ENCODE results near the gene PLPP1.
A peak's percentile ranks its signal among the peaks of the same experiment; 100 is the strongest.
"Not testable (repeated sequence)": the region's sequence is repeated elsewhere in the genome, so short reads cannot be mapped to it uniquely, and the experiment has no call there.

Gene PLPP1

DNA sequence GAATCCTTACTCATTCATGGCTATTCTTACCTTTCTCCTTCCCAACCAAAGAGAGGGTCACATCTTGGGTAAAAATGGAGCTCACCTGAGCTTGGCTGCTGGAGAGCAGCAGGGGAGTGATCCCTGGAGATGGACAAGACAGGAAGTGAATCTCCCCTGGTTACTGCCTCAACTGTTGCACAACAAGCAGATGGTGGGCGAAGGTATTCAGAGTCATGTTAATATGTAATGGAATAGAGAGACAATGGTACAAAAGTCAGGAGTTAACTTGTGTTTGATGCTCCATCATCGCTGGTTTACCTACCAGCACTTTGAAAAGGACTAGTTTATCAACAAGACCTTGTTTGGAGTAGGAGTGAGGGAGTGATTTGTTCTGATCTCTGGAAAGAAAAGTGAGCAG is 13.0 kb upstream of the PLPP1 start:
- no peaks in the 10 kb centered on the region for H3K9me3 ChIP-seq (ENCODE audit: control insufficient read depth, insufficient read depth, low read length)
- no peak overlapping the region for H3K27ac ChIP-seq (ENCODE audit: low read length)
- DNase-seq (ENCODE audit: low read depth, low spot score) = no peak
- no peaks in the 10 kb centered on the region for H3K36me3 ChIP-seq (ENCODE audit: control insufficient read depth, insufficient read depth, low read length)
- H3K27me3 ChIP-seq (ENCODE audit: control insufficient read depth, insufficient read depth, low read length) = peaks cover 2% of the 10 kb centered on the region; the same call in 1 of the 2 replicates
- no CpG with 5 or more reads among the region's 2 CpGs for WGBS (ENCODE audit: insufficient coverage, insufficient read length)
- no peak overlapping the region for H3K4me3 ChIP-seq (ENCODE audit: low read length)
- no peaks in the 10 kb centered on the region for H3K4me1 ChIP-seq (ENCODE audit: control insufficient read depth, insufficient read depth, low read length)

DNA sequence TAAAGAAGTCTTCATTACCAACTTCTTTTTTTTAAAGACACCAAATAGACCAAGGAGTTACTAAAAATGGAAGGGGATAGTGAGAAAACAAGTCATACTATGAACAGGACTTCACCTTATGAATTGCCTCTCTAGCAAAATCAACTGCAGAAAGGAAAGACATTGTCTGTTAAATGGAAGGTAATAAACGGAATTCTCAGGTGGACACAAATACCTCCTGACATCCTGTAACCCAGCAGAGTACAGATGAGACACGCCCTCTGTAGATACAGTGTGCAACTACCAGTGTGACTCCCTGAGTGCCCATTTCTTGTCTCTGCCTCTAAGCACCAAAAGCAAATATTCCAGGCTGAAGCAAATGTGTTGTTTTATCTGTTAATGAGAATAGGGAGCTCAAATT is 12.2 kb upstream of the PLPP1 start:
- no peak overlapping the region for H3K27ac ChIP-seq (ENCODE audit: low read length)
- H3K4me3 ChIP-seq (ENCODE audit: low read length) = no peak overlapping the region
- H3K9me3 ChIP-seq (ENCODE audit: control insufficient read depth, insufficient read depth, low read length) = no peaks in the 10 kb centered on the region
- H3K4me1 ChIP-seq (ENCODE audit: control insufficient read depth, insufficient read depth, low read length) = no peaks in the 10 kb centered on the region
- no peak for DNase-seq (ENCODE audit: low read depth, low spot score)
- H3K27me3 ChIP-seq (ENCODE audit: control insufficient read depth, insufficient read depth, low read length) = peaks cover 2% of the 10 kb centered on the region; the same call in 1 of the 2 replicates
- WGBS (ENCODE audit: insufficient coverage, insufficient read length) = no CpG with 5 or more reads among the region's 2 CpGs
- no peaks in the 10 kb centered on the region for H3K36me3 ChIP-seq (ENCODE audit: control insufficient read depth, insufficient read depth, low read length)

DNA sequence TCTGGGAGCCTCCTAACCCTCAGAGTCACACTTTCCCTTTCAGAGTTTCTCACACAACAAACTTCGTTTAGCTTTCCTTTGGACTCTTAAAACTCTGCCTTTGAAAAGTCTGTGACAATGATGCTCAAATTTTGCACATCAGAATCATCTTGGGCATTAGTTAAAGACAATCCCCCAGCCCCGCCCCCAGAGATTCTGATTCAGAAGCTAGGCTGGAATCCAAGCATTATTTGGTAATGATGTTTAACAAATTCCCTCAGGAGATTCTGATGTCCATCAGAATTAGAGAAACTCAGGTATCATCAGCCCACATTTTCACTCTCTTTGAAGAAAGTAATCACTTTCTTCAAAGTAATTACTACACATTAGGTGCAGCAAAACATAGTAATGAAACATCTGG is 9.6 kb upstream of the PLPP1 start:
- Histone ChIP-seq H3K9me3 (ENCODE audit: control insufficient read depth, insufficient read depth, low read length) (no peaks in the 10 kb centered on the region), H3K36me3 (ENCODE audit: control insufficient read depth, insufficient read depth, low read length) (no peaks in the 10 kb centered on the region), H3K4me1 (ENCODE audit: control insufficient read depth, insufficient read depth, low read length) (0 out of 2 replicates have a peak, but pooled peaks cover 1% of the 10 kb centered on the region), H3K27me3 (ENCODE audit: control insufficient read depth, insufficient read depth, low read length) (peaks cover 2% of the 10 kb centered on the region; the same call in 1 of the 2 replicates), H3K4me3 (ENCODE audit: low read length) (no peak overlapping the region), H3K27ac (ENCODE audit: low read length) (no peak overlapping the region)
- no CpG with 5 or more reads among the region's 2 CpGs for WGBS (ENCODE audit: insufficient coverage, insufficient read length)
- no peak for DNase-seq (ENCODE audit: low read depth, low spot score)

DNA sequence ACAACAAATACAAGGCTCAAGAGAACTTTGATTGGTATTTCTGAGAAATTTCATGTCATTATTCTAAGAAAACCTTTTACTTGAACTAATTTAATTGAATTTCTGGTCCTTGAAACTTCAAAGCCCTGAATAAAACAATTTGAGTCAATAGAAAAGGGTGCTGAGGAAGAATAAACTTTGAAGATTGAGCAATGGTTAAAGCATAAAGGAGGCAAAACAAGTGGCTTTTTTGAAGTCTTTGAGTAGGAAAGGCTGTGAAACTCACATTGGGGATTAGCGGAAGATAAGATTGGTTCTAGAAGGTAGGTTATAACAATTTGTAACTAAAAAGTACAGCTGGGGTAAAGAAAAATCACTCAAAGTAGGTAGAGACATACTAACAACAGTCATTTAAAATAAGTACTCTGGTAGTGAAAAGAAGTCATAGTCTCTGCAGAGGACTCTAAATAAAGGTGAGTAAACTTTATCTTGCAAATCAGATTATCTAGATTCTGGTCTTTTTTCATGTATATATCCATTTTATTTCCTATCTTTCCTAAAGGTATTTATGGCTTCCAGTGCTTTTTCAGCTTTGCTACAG is 6.4 kb upstream of the PLPP1 start:
- no peak overlapping the region for H3K4me3 ChIP-seq (ENCODE audit: low read length)
- H3K27ac ChIP-seq (ENCODE audit: low read length) = no peak overlapping the region
- H3K36me3 ChIP-seq (ENCODE audit: control insufficient read depth, insufficient read depth, low read length) = no peaks in the 10 kb centered on the region
- no CpG with 5 or more reads among the region's 1 CpG for WGBS (ENCODE audit: insufficient coverage, insufficient read length)
- DNase-seq (ENCODE audit: low read depth, low spot score) = no peak
- H3K9me3 ChIP-seq (ENCODE audit: control insufficient read depth, insufficient read depth, low read length) = no peaks in the 10 kb centered on the region
- H3K27me3 ChIP-seq (ENCODE audit: control insufficient read depth, insufficient read depth, low read length) = peaks cover 2% of the 10 kb centered on the region; the same call in 1 of the 2 replicates
- 0 out of 2 replicates have a peak, but pooled peaks cover 1% of the 10 kb centered on the region for H3K4me1 ChIP-seq (ENCODE audit: control insufficient read depth, insufficient read depth, low read length)

DNA sequence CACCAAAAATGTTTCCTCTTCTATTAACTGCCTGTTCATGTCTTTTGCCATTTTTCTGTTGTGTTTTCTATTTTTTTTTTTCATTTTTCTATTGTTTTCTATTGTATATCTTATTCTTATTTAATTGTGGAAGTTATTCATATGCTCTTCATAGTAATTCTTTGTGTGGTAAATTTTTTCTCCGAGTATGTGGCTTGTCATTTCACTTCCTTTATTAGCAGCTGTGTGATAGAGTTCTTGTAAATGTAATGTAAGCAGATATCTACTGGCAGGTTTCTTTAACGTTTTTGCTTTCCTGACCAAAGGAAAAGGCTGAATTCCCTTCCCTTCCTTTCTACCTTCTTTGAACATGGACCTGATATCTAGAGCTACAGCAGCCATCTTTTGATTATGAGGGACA is 5.8 kb upstream of the PLPP1 start:
- no CpG with 5 or more reads among the region's 2 CpGs for WGBS (ENCODE audit: insufficient coverage, insufficient read length)
- no peak overlapping the region for H3K4me3 ChIP-seq (ENCODE audit: low read length)
- DNase-seq (ENCODE audit: low read depth, low spot score) = no peak
- no peaks in the 10 kb centered on the region for H3K36me3 ChIP-seq (ENCODE audit: control insufficient read depth, insufficient read depth, low read length)
- no peak overlapping the region for H3K27ac ChIP-seq (ENCODE audit: low read length)
- H3K4me1 ChIP-seq (ENCODE audit: control insufficient read depth, insufficient read depth, low read length) = 0 out of 2 replicates have a peak, but pooled peaks cover 1% of the 10 kb centered on the region
- no peaks in the 10 kb centered on the region for H3K9me3 ChIP-seq (ENCODE audit: control insufficient read depth, insufficient read depth, low read length)
- H3K27me3 ChIP-seq (ENCODE audit: control insufficient read depth, insufficient read depth, low read length) = no peaks in the 10 kb centered on the region

DNA sequence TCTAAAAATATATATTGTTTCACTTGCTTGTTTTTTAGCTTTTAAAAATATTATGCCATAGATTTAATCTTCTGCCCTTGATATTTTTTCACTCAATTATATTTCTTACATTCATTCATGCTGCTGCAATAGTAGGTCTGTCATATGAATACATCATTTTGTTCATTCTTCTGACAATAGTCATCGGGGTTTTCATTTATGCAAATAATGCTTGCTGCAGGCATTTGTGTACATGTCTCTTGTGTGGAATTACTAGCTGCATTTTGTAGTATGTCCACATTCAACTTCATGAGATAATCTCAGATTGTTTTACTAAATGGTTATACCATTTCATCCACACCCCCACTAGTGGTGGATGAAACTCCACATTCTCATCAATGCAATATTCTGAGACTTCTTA is 5.3 kb upstream of the PLPP1 start:
- Histone ChIP-seq H3K4me1 (ENCODE audit: control insufficient read depth, insufficient read depth, low read length) (0 out of 2 replicates have a peak, but pooled peaks cover 1% of the 10 kb centered on the region), H3K27ac (ENCODE audit: low read length) (no peak overlapping the region), H3K9me3 (ENCODE audit: control insufficient read depth, insufficient read depth, low read length) (no peaks in the 10 kb centered on the region), H3K27me3 (ENCODE audit: control insufficient read depth, insufficient read depth, low read length) (no peaks in the 10 kb centered on the region), H3K36me3 (ENCODE audit: control insufficient read depth, insufficient read depth, low read length) (no peaks in the 10 kb centered on the region), H3K4me3 (ENCODE audit: low read length) (no peak overlapping the region)
- DNase-seq (ENCODE audit: low read depth, low spot score) = no peak
- WGBS (ENCODE audit: insufficient coverage, insufficient read length) = no CpG with 5 or more reads among the region's 1 CpG

DNA sequence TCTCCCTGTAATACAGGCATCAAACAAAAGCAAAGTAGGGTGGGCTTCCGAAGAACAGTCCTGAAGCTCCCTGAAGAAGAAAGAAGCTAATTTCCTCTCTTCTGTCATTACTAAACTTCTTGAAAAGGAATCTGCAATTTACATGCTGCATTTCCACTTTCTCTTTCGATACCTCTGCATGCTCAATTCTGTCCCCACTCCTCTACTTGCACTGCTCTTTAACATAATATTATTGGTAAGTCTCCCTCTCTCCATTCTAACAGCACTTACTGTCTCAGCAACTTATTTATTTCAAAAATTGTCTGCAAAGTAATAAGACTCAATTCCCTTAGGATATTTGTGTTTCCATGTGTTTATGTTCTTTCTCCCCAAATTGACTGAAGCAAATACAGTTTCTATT is 3.9 kb upstream of the PLPP1 start:
- no peak overlapping the region for H3K4me3 ChIP-seq (ENCODE audit: low read length)
- H3K36me3 ChIP-seq (ENCODE audit: control insufficient read depth, insufficient read depth, low read length) = no peaks in the 10 kb centered on the region
- DNase-seq (ENCODE audit: low read depth, low spot score) = no peak
- H3K27ac ChIP-seq (ENCODE audit: low read length) = no peak overlapping the region
- no peaks in the 10 kb centered on the region for H3K9me3 ChIP-seq (ENCODE audit: control insufficient read depth, insufficient read depth, low read length)
- H3K27me3 ChIP-seq (ENCODE audit: control insufficient read depth, insufficient read depth, low read length) = no peaks in the 10 kb centered on the region
- no CpG with 5 or more reads among the region's 2 CpGs for WGBS (ENCODE audit: insufficient coverage, insufficient read length)
- 0 out of 2 replicates have a peak, but pooled peaks cover 1% of the 10 kb centered on the region for H3K4me1 ChIP-seq (ENCODE audit: control insufficient read depth, insufficient read depth, low read length)

DNA sequence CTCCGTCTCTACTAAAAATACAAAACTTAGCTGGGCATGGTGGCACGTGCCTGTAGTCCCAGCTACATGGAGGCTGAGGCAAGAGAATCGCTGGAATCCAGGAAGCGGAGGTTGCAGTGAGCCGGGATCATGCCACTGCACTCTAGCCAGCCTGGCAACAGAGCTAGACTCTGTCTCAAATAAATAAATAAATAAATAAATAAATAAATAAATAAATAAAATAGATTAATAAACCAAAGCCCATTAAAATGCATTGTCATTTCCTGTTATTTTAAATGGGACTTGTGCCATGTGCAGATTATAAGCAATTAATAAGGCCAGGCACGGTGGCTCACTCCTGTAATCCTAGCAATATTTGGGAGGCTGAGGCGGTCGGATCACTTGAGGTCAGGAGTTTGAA is 2.6 kb upstream of the PLPP1 start:
- no CpG with 5 or more reads among the region's 8 CpGs for WGBS (ENCODE audit: insufficient coverage, insufficient read length)
- not testable (repeated sequence) for H3K4me3 ChIP-seq (ENCODE audit: low read length); H3K27me3 ChIP-seq (ENCODE audit: control insufficient read depth, insufficient read depth, low read length); H3K9me3 ChIP-seq (ENCODE audit: control insufficient read depth, insufficient read depth, low read length); H3K4me1 ChIP-seq (ENCODE audit: control insufficient read depth, insufficient read depth, low read length); H3K27ac ChIP-seq (ENCODE audit: low read length); DNase-seq (ENCODE audit: low read depth, low spot score); H3K36me3 ChIP-seq (ENCODE audit: control insufficient read depth, insufficient read depth, low read length)

DNA sequence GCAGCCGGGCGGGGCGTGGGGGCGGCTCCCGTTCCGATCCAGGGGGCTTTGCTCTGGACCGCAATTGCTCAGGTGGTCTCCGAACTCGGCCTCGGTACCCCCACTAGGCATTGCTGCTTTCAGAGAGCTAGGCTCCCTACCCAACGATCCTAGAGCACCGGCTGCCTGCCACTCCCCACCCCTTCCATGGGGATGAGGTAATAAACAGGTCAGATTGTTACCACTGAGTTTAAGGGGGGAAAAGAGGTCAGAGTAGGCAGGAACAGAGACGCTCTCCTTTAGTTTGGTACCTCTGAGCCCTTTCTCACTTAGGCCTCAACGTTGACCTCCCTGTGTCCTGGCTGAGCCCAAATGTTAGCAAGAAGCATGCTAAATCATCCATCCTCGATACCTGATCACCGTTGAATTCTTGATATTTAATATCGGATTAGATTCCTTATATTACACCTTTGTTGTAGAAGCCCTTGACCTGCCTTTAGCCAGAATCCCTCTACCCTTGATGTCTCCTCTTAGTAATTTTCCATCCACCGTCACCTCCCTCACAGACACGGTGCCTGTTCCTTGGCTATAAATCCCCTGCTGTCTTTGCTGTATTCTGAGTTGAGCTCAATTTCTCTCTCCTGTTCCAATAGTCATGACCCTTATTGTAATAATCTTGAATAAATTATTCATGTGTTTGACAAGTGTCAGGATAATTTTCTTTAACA is 588 bp upstream of the PLPP1 start:
- DNase-seq (ENCODE audit: low read depth, low spot score) = peak; percentile 4
- Histone ChIP-seq H3K27me3 (ENCODE audit: control insufficient read depth, insufficient read depth, low read length) (no peaks in the 10 kb centered on the region), H3K27ac (ENCODE audit: low read length) (no peak overlapping the region), H3K4me1 (ENCODE audit: control insufficient read depth, insufficient read depth, low read length) (peaks cover 2% of the 10 kb centered on the region; the same call in 1 of the 2 replicates), H3K4me3 (ENCODE audit: low read length) (peak overlapping the region; percentile 71; the same call in 1 of the 2 replicates), H3K9me3 (ENCODE audit: control insufficient read depth, insufficient read depth, low read length) (no peaks in the 10 kb centered on the region), H3K36me3 (ENCODE audit: control insufficient read depth, insufficient read depth, low read length) (no peaks in the 10 kb centered on the region)
- no CpG with 5 or more reads among the region's 19 CpGs for WGBS (ENCODE audit: insufficient coverage, insufficient read length)

DNA sequence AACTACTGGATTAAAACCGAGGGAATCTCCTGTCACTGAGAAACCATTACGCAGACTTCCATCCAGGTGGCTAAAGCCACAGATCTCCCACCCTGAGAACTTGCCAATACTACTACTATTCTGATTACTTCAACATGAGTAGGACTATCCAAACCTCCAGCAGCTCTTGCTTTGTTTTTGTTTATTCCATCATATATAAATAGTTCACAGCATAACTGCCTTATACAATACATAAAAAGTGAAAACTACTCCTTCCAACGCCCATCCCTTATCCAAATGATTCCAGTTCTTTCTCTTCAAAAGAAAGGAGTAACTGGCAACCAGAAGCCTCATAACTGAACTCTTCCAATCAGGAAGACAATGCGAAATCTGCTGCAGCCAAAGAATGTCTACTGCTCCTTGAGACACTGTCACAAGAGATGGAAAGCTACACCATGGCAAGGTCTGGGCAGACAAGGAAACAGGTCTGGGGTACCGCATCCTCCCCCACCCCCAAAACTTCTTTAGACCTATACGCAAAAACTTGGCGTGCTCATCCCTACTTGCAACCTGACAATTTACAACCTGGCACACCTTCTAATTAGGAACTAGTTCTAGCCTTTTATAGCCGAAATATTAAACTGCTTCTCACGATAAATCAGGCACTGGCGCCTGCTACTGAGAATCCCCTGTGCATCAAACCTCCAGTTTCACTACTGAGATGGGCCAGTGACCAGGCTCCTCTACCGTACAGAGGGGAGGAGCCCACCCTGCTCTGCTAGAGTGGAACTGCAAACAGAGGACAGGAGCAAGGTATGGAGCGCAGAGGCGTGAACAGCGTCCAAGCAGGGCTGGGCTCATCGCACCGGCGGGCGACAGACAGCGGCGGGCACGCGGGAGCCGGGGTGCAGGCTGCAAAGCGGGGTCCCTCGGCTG is 986 bp downstream of the PLPP1 start:
- Histone ChIP-seq H3K4me1 (ENCODE audit: control insufficient read depth, insufficient read depth, low read length) (peaks cover 2% of the 10 kb centered on the region; the same call in 1 of the 2 replicates), H3K9me3 (ENCODE audit: control insufficient read depth, insufficient read depth, low read length) (no peaks in the 10 kb centered on the region), H3K27ac (ENCODE audit: low read length) (no peak overlapping the region), H3K36me3 (ENCODE audit: control insufficient read depth, insufficient read depth, low read length) (no peaks in the 10 kb centered on the region), H3K4me3 (ENCODE audit: low read length) (peak overlapping the region; percentile 71), H3K27me3 (ENCODE audit: control insufficient read depth, insufficient read depth, low read length) (no peaks in the 10 kb centered on the region)
- WGBS (ENCODE audit: insufficient coverage, insufficient read length) = no CpG with 5 or more reads among the region's 25 CpGs
- DNase-seq (ENCODE audit: low read depth, low spot score) = no peak

Measured in iPS DF 6.9 (cell line).